Coronary artery (tissue), 2 donors: ENCODE results near the gene CEP131.
"Not testable (repeated sequence)": the region's sequence is repeated elsewhere in the genome, so short reads cannot be mapped to it uniquely, and the experiment has no call there.

Experiments
- DNase-seq: peaks from one replicate; pipeline ENCODE4 v3.0.0-alpha.2; 2017; ENCODE audit warnings: low spot score
- H3K27ac ChIP-seq, 2 donors: fragments of 200-600 bp; sonication (generic); one replicate each; pipeline ENCODE4 v1.5.1; 2016 to 2019
- H3K4me3 ChIP-seq: fragments of 200-600 bp; sonication (generic); 2 replicates; pipeline ENCODE4 v1.5.1; 2016; ENCODE audit warnings: mild to moderate bottlenecking, moderate library complexity
- CTCF ChIP-seq: fragments of 200-600 bp; sonication (generic); IDR thresholded peaks from one replicate; pipeline ENCODE4 v1.5.1; 2019; ENCODE audit warnings: antibody characterized with exemption

The CEP131 gene

GRCh38 chr17:81150377-81151077 lies 72.2 kb downstream of the CEP131 start:
- DNase-seq: no peak
- no peak overlapping the region for H3K4me3 ChIP-seq
- peak overlapping the region in 1 of 2 donors; percentile 16 for H3K27ac ChIP-seq
- TF ChIP-seq CTCF: no peak

- DNase-seq: no peak
- Histone ChIP-seq H3K4me3 (no peak overlapping the region), H3K27ac (no peak overlapping the region)
- TF ChIP-seq CTCF: no peak
Observed at GRCh38 chr17:81148986-81149533, 73.7 kb downstream of the CEP131 start.

GRCh38 chr17:81148571-81148970 lies 74.2 kb downstream of the CEP131 start:
- Histone ChIP-seq H3K4me3 (no peak overlapping the region), H3K27ac (no peak overlapping the region)
- TF ChIP-seq CTCF: no peak
- DNase-seq: no peak

GRCh38 chr17:81147701-81148100 lies 75.1 kb downstream of the CEP131 start:
- H3K4me3 ChIP-seq: no peak overlapping the region
- no peak for DNase-seq
- TF ChIP-seq CTCF: no peak
- no peak overlapping the region for H3K27ac ChIP-seq

- H3K27ac ChIP-seq, H3K4me3 ChIP-seq, DNase-seq: not testable (repeated sequence)
Observed at GRCh38 chr17:81146208-81146607, 76.6 kb downstream of the CEP131 start.

- no peak for DNase-seq
Observed at GRCh38 chr17:81144423-81144781, 78.4 kb downstream of the CEP131 start.

GRCh38 chr17:81143717-81144422 lies 78.9 kb downstream of the CEP131 start:
- no peak for DNase-seq
- H3K4me3 ChIP-seq: no peak overlapping the region
- H3K27ac ChIP-seq: no peak overlapping the region
- TF ChIP-seq CTCF: no peak

More at GRCh38 chr17:81144423-81144781, 78.4 kb downstream of the CEP131 start:
- H3K4me3 ChIP-seq: no peak overlapping the region
- no peak for TF ChIP-seq CTCF
- H3K27ac ChIP-seq: no peak overlapping the region
